GM12873 (cell line): ENCODE data around the gene CBLN4.

Experiments used
- CTCF ChIP-seq: IDR thresholded peaks from 2 replicates; pipeline ENCODE4 v1.5.1; 2012; ENCODE audit warnings: low read depth, mild to moderate bottlenecking, moderate library complexity, low read length, control low read depth; ENCODE audit not compliant: insufficient read depth; ENCODE audit errors: missing control alignments

CBLN4 gene

GRCh38 chr20:56005389-56005715 is at the start of gene CBLN4:
Gene CBLN4 (minus strand): TSS chr20:56005519. CDS start chr20:56004171, 1,348 bp downstream.
- no peak for TF ChIP-seq CTCF

- TF ChIP-seq CTCF, result no peak
Observed at GRCh38 chr20:56043227-56043626, 37.9 kb upstream of the CBLN4 start.

GRCh38 chr20:56032251-56032650 is 26.9 kb upstream of the CBLN4 start:
- no peak for TF ChIP-seq CTCF

- no peak for TF ChIP-seq CTCF
Observed at GRCh38 chr20:56018716-56019115, 13.4 kb upstream of the CBLN4 start.

GRCh38 chr20:56018194-56018593 is 12.9 kb upstream of the CBLN4 start:
- no peak for TF ChIP-seq CTCF

GRCh38 chr20:56017560-56017959 is 12.2 kb upstream of the CBLN4 start:
- TF ChIP-seq CTCF, result no peak

- TF ChIP-seq CTCF, result no peak
Observed at GRCh38 chr20:56014998-56015397, 9.7 kb upstream of the CBLN4 start.

GRCh38 chr20:56014151-56014550 is 8.8 kb upstream of the CBLN4 start:
- no peak for TF ChIP-seq CTCF
